Measurements from ENCODE around the gene PRRC2A.

GRCh38 chr6:31573239-31574105 is 47.0 kb upstream of the PRRC2A start:
- TF ChIP-seq CTCF (IDR thresholded peaks at IDR 0.05), result no peak
- TF ChIP-seq EP300 (IDR thresholded peaks at IDR 0.05), result no peak
- TF ChIP-seq POLR2AphosphoS5 (IDR thresholded peaks at IDR 0.05), result no peak
